HT1080 (cell line): ENCODE measurements around the gene KIF26B. TPM values are rescaled to one million over a fixed set of nuclear protein-coding genes. Genes with fewer than 3 reads are reported as not detected.

Experiments used
- DNase-seq: peaks from one replicate; pipeline ENCODE4 v3.0.0-alpha.2; 2015; ENCODE audit warnings: low read depth
- total RNA-seq: library from RNA; depleted of rRNA; stranded (reverse); fragments of >200 nt; shearing (Covaris generic); gene quantifications from 2 replicates; pipeline ENCODE4 v1.2.3, GENCODE V29; 2014

The KIF26B gene
- total RNA-seq, 1 experiment from 2014 or later = 0.90 TPM

GRCh38 chr1:245131026-245131393 lies 23.8 kb upstream of the KIF26B start:
- no peak for DNase-seq

DNA sequence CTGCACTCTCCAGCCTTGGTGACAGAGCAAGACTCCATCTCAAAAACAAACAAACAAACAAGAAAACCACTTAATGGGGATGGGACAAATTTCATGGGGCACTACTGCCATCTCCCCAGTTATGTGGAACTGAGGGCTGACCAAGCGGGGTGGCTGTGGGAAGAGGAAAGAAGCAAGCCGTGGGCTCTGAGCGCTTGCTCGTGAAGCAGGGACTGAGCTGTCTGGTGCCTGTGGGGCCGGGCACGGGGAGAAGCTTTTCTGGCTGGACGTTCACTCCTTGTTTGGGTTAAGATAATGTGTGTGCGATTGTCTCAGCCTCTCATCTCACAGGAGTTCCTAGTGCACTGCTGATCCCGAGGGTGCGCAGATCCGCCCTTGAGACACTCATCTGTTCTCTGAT lies 22.0 kb upstream of the KIF26B start:
- DNase-seq = no peak

GRCh38 chr1:245133995-245134715 lies 20.6 kb upstream of the KIF26B start:
- no peak for DNase-seq

GRCh38 chr1:245142171-245142798 lies 12.5 kb upstream of the KIF26B start:
- DNase-seq = no peak

GRCh38 chr1:245142976-245143375 lies 11.8 kb upstream of the KIF26B start:
- no peak for DNase-seq

DNA sequence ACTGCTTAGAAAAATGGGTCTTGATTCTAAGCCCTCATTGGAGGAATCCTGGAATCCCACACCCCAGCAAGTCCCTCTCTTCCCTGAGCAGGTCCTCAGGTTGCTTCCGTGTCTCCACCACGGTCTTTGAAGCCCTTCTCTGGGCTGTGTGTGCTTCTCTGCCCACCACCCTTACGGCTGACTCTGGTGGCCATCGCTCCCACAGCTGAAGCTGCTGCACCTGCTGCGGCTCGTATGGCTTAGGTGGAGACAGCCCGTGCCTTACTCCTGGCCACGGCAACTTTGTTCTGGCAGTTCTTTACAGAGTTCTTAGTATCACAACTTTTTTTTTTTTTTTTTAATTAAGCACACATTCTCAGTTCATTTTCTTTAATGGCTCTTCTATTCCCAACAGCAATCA lies 10.9 kb upstream of the KIF26B start:
- no peak for DNase-seq

DNA sequence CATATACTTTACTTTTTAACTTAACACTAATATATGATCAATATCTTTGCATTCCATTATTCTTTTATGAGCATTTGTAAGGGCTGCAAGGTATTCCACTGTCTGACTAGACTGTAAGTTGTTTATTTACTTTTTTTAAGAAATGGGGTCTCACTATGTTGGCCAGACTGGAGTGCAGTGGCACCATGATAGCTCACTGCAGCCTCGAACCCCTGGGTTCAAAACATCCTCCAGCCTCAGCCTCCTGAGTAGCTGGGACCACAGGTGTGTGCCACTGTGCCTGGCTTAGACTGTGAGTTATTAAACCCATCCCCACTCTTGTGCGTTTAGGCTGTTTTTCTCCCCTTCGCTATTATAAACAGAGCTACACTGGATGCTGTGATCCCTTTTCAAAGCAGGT lies 6.7 kb upstream of the KIF26B start:
- DNase-seq = no peak

DNA sequence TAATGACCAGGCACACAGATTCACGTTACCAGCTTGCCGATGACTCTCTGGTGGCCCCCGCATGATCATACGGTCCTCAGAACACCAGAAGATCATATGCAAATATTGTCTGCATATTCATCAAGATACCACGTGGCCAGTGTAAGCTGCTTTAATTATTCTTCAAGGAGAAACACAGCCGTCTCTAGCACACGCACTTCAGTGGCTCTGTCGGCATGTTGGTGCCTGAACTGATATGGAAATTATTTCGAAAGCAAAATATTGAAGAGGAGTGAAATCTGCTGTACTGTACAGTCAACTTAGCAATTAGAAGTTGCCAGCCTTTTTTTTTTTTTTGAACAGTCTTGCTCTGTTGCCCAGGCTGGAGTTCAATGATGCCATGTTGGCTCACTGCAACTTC lies 5.9 kb upstream of the KIF26B start:
- DNase-seq = no peak

DNA sequence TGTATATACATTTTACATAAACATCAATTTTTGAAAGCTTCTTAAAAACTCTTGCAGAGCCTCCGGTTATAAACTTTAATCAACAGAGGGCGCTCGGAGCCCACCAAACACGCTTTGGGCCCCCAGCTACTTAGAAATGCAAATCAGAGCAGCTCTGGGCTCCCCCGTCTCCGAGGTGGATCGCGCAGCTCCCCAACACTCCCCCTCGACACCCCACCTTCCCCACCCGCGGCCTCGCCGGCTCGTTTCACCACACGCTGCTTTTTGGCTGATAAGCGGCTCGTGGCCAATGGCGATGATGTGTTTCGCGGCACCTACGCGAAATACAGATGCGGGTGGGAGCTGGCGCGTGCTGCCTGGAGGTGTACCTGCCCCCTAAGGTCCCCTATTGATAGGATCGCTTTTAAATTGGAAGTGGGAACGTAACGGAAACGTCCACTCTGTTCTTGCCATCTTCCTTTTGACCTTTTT lies 1.7 kb upstream of the KIF26B start:
- peak; percentile 76 for DNase-seq

GRCh38 chr1:245153552-245154428 lies 995 bp upstream of the KIF26B start:
- peak; percentile 34 for DNase-seq

GRCh38 chr1:245155272-245156040 lies 671 bp downstream of the KIF26B start:
- DNase-seq = no peak

DNA sequence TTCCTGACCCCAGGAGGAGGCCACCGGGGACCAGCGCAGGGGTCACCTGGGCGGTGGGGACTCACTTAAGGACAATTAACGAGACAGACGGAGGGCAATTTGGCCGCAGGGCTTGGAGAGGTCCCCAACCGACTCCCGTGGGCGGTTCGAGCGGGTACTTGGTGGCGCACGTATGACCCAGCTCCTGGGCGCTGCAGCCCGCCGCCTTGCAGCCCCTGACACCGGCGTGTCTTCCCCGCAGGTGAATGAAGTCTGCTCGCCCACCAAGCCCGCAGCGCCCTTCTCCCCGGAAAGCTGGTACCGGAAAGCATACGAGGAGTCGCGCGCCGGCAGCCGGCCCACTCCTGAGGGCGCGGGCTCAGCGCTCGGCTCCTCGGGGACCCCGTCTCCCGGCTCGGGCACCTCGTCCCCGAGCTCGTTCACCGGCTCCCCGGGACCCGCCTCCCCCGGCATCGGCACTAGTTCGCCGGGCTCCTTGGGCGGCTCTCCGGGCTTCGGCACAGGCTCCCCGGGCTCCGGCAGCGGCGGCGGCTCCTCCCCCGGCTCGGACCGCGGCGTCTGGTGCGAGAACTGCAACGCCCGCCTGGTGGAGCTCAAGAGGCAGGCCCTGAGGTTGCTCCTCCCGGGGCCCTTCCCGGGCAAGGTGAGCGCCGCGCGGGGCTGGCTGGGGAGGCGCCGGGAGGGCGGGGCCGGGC lies 1.4 kb downstream of the KIF26B start:
- peak; percentile 77 for DNase-seq

DNA sequence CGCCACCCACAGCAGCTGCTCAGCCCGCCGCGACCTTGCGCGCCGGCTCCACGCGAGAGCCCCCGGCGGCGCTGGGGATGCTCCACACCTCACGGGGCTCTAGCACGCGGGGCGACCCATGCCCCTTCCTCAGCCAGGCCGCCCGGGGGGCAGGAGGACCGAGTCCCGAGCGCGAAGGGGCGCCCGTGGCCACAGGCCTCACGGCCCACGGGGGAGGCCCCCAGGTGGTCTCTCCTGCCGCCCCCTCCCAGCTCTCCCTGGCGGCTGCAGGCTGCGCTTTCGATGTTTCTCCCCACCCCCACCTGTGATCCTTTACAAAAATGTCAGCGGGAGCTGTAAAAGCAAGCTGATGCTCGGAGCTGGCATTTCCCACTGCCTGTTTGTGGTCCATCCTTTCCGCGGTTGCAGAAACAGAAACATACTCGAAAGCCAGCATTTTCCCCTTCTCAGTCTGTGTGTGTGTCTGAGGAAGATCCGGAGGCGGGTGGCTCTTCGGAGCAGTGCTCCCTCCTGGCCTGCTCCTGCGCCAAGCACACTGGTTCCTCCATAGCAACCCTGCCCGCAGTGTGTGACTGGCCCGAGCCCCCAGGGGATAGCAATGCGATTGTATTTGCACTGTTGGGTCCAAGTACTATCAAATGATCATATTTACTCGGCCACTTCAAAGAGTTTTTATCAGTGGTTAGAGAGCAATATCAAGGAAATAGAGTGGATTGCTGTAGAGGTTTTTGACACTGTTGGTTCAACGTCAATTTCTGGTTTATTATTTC lies 2.1 kb downstream of the KIF26B start:
- DNase-seq = no peak

DNA sequence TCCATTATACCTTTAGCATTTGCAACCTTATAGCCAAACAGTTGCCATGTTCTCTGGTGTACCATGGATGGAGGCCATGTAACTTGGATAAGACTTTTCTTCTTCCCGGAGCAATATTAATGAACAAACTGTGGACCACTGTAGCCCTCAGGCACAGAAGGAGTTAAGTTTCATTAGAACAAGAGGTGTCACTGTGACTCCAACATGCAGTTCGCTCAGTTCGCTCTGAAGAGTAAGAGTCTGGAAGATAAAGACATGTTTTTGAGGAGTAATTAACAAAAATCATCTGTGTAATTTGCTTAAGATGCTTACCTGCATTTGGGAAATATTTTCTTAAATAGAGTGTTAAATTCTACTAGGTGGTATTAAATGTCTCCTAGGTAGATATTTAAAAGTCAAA lies 4.1 kb downstream of the KIF26B start:
- DNase-seq = no peak

GRCh38 chr1:245160288-245160687 lies 5.5 kb downstream of the KIF26B start:
- no peak for DNase-seq

DNA sequence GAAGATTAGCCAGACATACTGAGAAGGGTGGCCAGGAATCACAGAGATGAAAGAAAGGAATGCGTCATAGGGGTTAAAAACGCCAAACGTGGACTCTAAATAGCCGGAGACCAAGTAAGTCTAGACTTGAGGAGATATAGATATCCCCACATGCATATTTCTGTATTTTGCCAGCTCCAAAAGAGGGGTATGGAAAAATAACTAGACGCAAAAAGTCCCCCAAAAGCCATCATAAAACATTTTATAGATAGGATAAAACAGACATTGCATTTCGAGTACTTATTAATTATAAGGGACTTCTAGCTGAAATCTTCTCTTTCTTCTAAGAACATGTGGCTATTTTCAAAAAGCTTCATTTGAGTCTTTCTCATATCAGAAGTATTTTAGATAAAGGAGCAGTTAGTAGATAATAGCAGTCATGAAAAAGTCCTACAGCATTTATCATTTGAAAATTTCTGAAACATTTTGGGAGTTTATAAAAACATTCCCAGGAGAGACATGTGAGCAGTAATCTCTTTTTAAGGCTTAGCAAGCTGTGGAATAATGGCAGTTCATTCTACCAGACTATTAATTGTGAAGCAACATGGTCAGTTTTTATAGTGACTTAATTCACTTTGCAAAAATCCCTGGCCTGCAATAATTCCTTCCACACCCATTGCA lies 6.1 kb downstream of the KIF26B start:
- no peak for DNase-seq

- DNase-seq = no peak
Observed at GRCh38 chr1:245161866-245162265, 7.1 kb downstream of the KIF26B start.

DNA sequence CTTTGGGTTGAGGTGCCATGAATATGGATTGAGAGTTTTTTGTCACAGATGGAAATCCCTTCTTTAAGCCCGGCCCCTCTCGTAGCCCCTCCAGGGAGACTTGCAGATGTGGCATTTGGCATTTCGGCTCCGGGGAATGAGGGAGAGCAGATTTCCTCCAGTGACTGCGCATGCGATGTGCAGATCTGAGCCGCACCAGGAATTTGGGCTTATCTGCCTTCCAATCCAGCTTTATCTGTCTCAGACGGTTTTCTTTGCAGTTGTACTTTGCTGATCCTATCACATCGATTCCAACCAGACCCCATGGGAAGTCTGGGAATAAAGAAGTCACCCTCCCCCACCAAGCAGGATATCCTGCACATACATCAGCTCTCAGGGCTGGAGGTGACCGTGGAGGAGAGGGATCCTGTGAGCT lies 11.7 kb downstream of the KIF26B start:
- no peak for DNase-seq

DNA sequence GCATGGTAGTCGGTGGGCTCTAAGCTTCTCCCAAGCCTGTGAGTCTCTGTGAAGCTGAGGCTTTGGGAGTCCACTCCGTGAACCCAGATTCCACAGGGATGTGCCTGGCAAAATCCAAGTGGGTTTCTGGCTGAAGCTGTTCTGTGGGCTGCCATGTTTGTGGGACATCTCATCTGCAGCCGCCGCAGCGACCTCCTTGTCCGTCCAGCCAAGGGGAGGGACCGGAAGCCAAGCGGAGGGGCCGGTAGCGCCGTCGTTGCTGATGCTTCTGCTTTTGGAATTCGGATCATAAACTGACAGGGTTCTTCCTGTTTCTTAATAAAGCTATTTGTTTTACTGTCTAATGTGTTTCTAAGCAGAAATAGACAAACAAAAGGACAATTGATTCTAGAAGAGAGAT lies 13.3 kb downstream of the KIF26B start:
- DNase-seq = no peak
